ENCODE results near the gene ANO2.

ANO2 gene

DNA sequence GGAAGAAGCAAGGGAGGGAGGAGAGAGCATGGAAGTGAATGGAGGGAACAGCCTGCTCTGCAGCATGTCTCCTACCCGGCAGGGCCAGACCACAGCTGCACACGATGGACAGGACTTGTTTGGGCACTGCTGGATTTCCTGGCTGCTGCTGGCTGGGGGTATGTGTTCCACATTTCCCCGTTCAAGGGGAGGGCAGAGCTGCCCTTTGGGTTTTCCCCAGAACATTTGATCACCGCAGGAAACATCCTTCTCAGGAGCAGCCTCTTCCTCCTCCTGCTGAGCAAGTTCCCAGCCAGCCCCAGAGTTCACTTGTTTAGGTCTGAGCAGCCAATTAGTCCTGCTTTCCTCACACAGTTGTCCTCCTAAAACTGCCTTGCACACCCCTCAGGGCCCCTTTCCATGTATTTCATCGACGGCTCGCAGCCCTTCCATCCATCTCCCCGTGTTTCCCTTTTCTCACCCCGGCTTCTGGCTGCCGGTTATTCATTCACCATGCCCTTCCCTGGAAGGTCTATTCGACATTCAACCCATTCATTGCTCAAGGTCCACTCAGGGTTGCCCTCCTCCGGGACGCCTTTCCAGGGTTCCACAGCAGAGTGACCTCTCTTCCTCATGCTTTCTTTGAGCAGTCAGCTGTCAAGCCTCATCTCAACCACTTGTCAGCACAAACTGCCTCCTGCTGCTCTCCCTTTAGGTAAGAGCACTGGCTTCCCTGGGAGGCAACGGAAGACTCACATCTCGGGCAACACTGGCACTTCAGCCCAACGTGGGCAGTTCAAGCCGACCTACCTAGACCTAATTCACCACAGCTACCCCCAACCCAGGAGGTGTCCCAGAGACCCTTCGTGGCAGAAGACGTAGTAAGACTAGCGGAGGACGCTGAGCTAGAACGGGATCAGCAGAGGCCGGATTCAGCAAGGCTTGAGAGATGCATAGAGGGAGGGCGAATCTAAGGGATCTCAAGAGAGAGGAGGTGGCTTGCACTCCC is 20.1 kb upstream of the ANO2 start:
- DNase-seq (ENCODE audit: low read depth in 4 of 4, low spot score in 1 of 4), result no peak

DNA sequence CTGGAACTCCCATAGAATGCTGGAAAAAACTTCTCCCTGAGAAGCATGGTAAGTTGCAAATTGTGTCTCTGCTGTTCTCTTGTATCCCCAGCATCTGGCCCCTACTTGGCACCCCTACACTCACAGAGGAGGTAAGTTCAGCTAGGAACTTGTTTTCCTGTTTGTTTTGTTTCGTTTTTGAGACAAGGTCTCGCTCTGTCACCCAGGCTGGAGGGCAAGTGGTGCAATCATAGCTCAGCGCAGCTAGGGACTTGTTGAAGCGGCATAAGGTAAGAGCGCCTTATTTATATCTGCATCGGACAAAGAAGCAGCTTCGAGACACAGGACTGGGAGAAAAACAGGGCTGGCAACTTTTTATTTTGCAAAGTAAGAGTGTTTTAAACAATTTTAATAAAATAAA is 18.5 kb upstream of the ANO2 start:
- no peak for DNase-seq (ENCODE audit: low read depth in 4 of 4, low spot score in 1 of 4)

DNA sequence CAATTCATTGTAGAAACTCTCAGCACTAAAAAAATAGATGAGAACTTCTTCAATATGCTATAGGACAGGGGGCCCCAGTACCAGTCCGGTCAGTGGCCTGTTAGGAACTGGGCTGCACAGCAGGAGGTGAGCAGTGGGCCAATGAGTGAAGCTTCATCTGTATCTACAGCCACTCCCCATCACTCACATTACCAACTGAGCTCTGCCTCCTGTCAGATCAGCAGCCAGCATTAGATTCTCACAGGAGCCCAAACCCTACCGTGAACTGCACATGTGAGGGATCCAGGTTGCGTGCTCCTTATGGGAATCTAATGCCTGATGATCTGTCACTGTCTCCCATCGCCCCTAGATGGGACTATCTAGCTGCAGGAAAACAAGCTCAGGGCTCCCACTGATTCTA is 15.7 kb upstream of the ANO2 start:
- no peak for DNase-seq (ENCODE audit: low read depth in 4 of 4, low spot score in 1 of 4)

DNA sequence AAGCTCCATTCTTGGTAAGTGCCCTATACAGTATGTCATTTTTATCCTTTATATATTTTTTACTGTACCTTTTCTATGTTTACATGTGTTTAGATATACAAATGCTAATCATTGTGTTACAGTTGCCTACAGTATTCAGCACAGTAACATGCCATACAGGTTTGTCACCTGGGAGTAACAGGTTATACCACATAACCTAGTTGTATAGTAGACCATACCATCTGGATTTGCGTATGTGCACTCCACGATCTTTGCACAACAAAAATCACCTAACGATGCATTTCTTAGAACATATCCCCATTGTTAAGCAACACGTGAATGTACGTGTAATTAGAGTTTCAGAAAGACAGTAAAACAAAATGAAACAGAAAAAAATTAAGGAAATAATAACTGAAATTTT is 11.9 kb upstream of the ANO2 start:
- DNase-seq (ENCODE audit: low read depth in 4 of 4, low spot score in 1 of 4), result no peak

GRCh38 chr12:5954661-5955060 is 9.6 kb upstream of the ANO2 start:
- DNase-seq (ENCODE audit: low read depth in 4 of 4, low spot score in 1 of 4), result no peak

DNA sequence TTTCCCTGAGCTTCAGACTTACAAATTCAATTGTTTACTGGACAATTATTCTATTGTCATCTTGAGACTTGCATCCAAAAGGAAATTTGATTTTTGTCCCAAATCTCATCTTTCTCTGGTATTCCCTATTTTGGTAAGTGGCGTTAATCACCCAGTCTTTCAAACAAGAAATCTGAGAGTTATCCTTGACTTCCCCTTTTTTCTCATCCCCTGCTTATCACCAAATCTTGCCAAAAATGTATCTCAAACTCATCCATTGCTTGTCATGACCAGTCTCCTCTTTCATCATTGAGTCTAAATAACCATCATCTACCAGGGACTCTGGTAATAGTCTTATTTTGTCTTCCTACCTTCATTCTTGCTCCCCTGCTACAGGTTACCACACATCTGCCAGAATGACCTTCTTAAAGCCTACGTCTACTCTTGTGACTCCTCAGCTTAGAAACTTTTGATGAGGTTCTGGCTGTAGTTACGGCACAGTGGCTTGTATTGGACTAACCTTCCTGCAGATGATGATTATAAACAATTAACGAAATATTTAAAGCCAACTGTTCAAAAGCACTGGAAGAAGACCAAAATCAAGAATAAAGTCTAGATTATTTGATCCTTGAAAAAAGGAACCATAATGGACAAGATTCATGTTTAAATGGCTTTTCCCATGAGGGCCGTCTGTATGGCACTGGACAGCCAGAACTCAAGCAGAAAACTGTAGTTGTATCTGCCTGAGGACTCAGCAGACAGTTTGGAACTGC is 9.0 kb upstream of the ANO2 start:
- no peak for DNase-seq (ENCODE audit: low read depth in 4 of 4, low spot score in 1 of 4)

- DNase-seq (ENCODE audit: low read depth in 4 of 4, low spot score in 1 of 4), result no peak
Measured at GRCh38 chr12:5952031-5952430, 7.0 kb upstream of the ANO2 start.

GRCh38 chr12:5948696-5949095 is 3.6 kb upstream of the ANO2 start:
- no peak for DNase-seq (ENCODE audit: low read depth in 4 of 4, low spot score in 1 of 4)

DNA sequence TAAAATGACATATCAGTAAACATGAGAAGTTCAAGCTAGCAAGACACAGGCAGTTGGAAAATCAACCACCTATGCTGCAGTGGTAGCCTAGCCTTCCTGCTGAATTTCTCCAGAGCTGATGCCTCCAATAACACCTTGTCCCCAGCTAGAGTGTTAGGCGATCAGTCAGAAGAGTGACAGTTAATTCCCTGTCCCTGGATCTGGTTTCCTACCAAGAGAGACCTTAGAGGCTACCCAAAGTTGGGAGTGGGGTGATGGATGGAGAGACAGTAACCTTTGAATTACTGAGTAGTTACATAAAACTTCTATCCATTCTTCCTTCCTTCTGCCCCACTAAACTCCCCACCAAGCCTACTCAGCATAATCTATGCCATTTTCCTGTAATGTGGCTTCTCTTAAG is 1.9 kb upstream of the ANO2 start:
- no peak for DNase-seq (ENCODE audit: low read depth in 4 of 4, low spot score in 1 of 4)

DNA sequence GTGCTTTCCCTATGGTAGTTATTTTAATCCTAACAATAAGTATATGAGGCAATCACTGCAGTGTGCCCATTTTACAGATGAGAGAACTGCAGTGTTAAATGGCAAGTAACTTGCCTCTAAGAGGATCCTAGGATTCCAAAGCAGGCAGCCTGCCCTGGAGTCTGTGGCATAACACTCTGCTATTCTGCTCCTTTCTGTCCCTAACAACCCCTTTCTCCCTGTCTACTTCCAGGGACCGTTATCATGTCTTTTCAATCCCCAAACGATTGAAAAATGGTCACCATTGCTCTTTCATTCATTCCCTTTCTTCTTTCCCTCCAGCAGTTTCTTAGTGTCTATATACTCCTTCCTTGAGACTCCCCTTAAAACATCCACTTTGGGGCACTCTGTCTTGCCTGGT is 1.3 kb upstream of the ANO2 start:
- DNase-seq (ENCODE audit: low read depth in 4 of 4, low spot score in 1 of 4), result no peak

DNA sequence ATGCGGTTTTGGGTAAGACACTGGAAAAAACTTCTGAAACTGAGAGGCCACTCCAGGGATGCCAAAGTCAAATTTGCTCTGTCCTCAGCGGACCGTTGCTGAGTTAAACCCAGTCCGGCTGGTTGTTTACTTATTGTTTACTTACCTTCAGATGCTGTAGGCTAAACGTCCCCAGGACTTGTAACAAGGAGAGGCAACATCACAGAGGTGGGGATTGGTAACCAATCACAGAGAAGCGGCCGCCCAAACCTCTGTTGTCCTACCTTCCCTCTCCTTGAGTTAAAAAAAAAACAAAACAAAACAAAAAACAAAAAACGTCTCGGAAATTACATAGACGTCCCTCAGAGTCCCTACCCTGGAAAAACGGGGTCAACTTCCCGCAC is 380 bp downstream of the ANO2 start:
- DNase-seq (ENCODE audit: low read depth in 4 of 4, low spot score in 1 of 4), result no peak

DNA sequence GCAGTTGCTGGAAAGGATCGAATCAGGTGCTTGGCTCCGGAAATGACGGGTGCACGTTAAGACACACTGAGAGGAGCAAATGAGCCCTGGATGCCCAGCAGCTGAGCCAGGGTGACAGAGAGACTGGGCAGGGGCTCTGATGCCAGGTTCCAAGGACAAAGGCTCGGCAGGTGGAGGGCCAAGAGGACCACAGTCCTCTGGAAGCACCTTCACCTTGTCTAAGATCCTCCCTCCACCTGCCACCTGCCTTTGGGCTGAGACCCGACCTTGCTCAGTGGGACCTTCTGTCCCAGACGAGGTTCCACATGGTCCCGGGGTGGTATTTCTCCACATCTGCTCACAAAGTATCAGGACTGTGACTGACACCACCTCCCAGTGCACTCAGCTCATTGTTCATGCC is 1.0 kb downstream of the ANO2 start:
- no peak for DNase-seq (ENCODE audit: low read depth in 4 of 4, low spot score in 1 of 4)

- DNase-seq (ENCODE audit: low read depth in 4 of 4, low spot score in 1 of 4), result no peak
Measured at GRCh38 chr12:5941907-5942306, 3.2 kb downstream of the ANO2 start.

GRCh38 chr12:5927732-5928516 is 17.1 kb downstream of the ANO2 start:
- no peak for DNase-seq (ENCODE audit: low read depth in 4 of 4, low spot score in 1 of 4)

GRCh38 chr12:5925646-5926045 is 19.4 kb downstream of the ANO2 start:
- DNase-seq (ENCODE audit: low read depth in 4 of 4, low spot score in 1 of 4), result no peak

- DNase-seq (ENCODE audit: low read depth in 4 of 4, low spot score in 1 of 4), result no peak
Measured at GRCh38 chr12:5924342-5924741, 20.7 kb downstream of the ANO2 start.

DNA sequence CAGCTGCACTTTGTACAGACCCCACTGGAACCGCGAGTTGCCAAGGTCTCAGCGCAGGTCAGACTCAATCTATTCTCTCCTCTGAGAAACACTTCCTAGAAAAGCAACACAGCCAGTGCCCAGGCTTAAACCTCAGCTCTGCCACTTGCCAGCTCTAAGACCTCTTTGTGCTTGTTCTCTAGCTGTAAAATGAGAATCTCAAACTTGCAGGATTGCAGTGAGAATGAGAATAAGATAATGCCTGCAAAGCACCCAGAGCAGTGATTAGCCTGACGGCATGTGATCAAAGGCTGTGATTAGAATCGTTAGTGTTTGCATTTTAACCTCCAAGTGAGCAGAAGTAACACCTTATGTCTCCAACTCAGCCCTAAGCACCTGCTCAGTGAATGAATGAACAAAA is 21.3 kb downstream of the ANO2 start:
- DNase-seq (ENCODE audit: low read depth in 4 of 4, low spot score in 1 of 4), result no peak

GRCh38 chr12:5923043-5923605 is 21.9 kb downstream of the ANO2 start:
- DNase-seq (ENCODE audit: low read depth in 4 of 4, low spot score in 1 of 4), result no peak

DNA sequence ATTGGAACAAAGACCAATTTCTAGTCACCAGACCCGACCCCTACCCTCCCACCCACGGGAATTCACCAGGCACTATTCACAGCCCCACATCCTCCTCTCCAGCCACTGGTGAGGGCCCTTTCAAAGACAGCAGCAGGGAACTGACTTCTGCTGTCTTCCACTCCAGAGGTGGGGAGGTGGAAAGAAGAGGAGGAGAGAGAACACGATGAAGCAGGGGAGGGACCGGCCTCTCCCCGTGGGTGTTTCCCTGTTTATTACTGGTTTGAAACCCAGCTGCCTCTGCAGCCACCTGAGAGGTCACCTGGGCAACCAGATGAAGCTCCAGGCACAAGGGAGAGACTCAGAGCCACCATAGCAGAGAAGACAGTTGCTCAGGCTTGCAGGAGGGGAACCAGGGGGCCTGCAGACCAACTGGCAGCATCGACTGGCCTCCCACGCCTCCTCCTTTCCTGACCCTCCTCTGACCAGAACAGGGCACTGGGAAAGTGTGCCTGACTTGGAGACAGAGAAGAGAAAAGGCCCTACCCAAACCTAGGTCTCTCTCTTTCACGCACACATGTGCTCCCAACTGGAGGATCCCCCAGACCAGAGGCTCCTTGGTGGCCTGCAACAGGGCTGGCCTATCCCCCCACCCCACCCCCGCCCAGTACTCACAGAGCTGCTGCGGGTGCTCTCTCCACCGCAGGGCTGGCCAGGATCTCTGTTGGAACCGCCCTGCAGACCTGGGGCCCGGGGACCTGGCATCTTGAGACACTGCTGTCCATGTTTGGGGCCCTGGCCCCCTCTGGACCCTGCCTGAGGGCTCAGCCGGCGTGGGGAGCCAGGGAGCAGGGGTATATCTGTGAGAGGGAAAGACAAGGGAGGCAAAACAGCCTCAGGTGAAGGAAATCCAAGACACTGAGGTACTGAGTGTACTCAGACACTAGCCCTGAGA is 22.8 kb downstream of the ANO2 start:
- no peak for DNase-seq (ENCODE audit: low read depth in 4 of 4, low spot score in 1 of 4)
